ENCODE measurements around the gene TRAF3IP1. TPM values are rescaled to one million over a fixed set of nuclear protein-coding genes. Genes with fewer than 3 reads are reported as not detected.

TRAF3IP1 gene
- total and polyA plus RNA-seq, 2 of the 13 experiments (the other 11 are each of a cell fraction or from before 2014, with no cell fraction given): 4.1 to 12.9 TPM

- Histone ChIP-seq H3K4me1 (ENCODE audit: insufficient read depth, low read length) (peaks cover 51% of the 10 kb centered on the region), H3K79me2 (ENCODE audit: insufficient read depth, low read length) (peaks cover 86% of the 10 kb centered on the region)
Measured at GRCh38 chr2:238439917-238440316, 119.6 kb downstream of the TRAF3IP1 start.

GRCh38 chr2:238440331-238440730, 120.0 kb downstream of the TRAF3IP1 start:
- Histone ChIP-seq H3K4me2 (ENCODE audit: low read depth, low read length) (peak overlapping the region; percentile 15), H3K4me1 (ENCODE audit: insufficient read depth, low read length) (peaks cover 47% of the 10 kb centered on the region), H3K9me3 (ENCODE audit: low read length) (no peaks in the 10 kb centered on the region), H3K4me3 (replicated peaks in 1 of 3; ENCODE audit: insufficient read depth in 1 of 3, low read depth in 2 of 3, low read length in 3 of 3) (no peak overlapping the region), H3K9ac (ENCODE audit: insufficient read depth, low read depth, low read length) (peak overlapping the region; percentile 24; the same call in 1 of the 2 replicates), H4K20me1 (ENCODE audit: insufficient read depth, low read length) (peaks cover under 1% of the 10 kb centered on the region; the same call in 1 of the 2 replicates), H3K36me3 (replicated peaks in 1 of 2; ENCODE audit: control insufficient read depth in 1 of 2, insufficient read depth in 2 of 2, low read length in 2 of 2) (peaks cover 26 to 70% of the 10 kb centered on the region in 2 experiments), H3K27me3 (ENCODE audit: control insufficient read depth in 1 of 2, insufficient read depth in 2 of 2, low read length in 2 of 2) (no peaks in the 10 kb centered on the region), H3K79me2 (ENCODE audit: insufficient read depth, low read length) (peaks cover 82% of the 10 kb centered on the region), H3K27ac (ENCODE audit: extremely low read length, insufficient read depth, low read length) (peak overlapping the region; percentile 65), H2AFZ (ENCODE audit: low read length) (no peak overlapping the region)
- no peak for ATAC-seq
- intact Hi-C loops (cut with micrococcal nuclease; ENCODE audit: unreplicated experiment): loop anchor here (10.0 kb wide), 1 partner anchor 376 kb away; the partner anchor contains the start of gene SCLY
- in situ Hi-C loops (cut with HindIII; ENCODE audit: extremely low pct_ligation_motif_present, low pct_unique_long_range_greater_than_20kb): no loop called here
- peak; percentile 8; the same call in 1 of the 2 replicates for TF ChIP-seq ZNF280B (CRISPR knock-in tag; IDR thresholded peaks at IDR 0.05; ENCODE audit: borderline replicate concordance)
- TF ChIP-seq ZNF740 (CRISPR knock-in tag; IDR thresholded peaks at IDR 0.05): no peak
- 0 out of 2 replicates have a peak, but pooled peaks have one; percentile 9 for TF ChIP-seq SP4 (CRISPR knock-in tag; IDR thresholded peaks at IDR 0.05)
- TF ChIP-seq ZNF883 (CRISPR knock-in tag; IDR thresholded peaks at IDR 0.05; ENCODE audit: not compliant biosample characterization): peak; percentile 7
- ChIA-PET POLR2A (interaction anchor here (1.3 kb wide), 1 partner anchor 13 kb away, joined by 3 read pairs; no protein-coding TSS in a partner anchor), CTCF (ENCODE audit: low intra/inter-chr PET ratio, low total read pairs) (no interaction called here)
- BruUV-seq (replicated peaks): no TSS peak
- 75% methylated on average over 4 of the region's 4 CpGs for WGBS (ENCODE audit: low lambda C conversion rate)
- no peak for DNase-seq (ENCODE audit: low spot score)
- no peak for FAIRE-seq

More at GRCh38 chr2:238439917-238440316, 119.6 kb downstream of the TRAF3IP1 start:
- Histone ChIP-seq H3K9ac (ENCODE audit: insufficient read depth, low read depth, low read length) (no peak overlapping the region), H3K9me3 (ENCODE audit: low read length) (no peaks in the 10 kb centered on the region), H2AFZ (ENCODE audit: low read length) (no peak overlapping the region), H3K27ac (ENCODE audit: extremely low read length, insufficient read depth, low read length) (peak overlapping the region; percentile 65), H3K27me3 (ENCODE audit: control insufficient read depth in 1 of 2, insufficient read depth in 2 of 2, low read length in 2 of 2) (no peaks in the 10 kb centered on the region), H3K4me2 (ENCODE audit: low read depth, low read length) (no peak overlapping the region), H3K4me3 (replicated peaks in 1 of 3; ENCODE audit: insufficient read depth in 1 of 3, low read depth in 2 of 3, low read length in 3 of 3) (no peak overlapping the region), H3K36me3 (replicated peaks in 1 of 2; ENCODE audit: control insufficient read depth in 1 of 2, insufficient read depth in 2 of 2, low read length in 2 of 2) (peaks cover 28 to 70% of the 10 kb centered on the region in 2 experiments), H4K20me1 (ENCODE audit: insufficient read depth, low read length) (peaks cover 4% of the 10 kb centered on the region; the same call in 1 of the 2 replicates)
- FAIRE-seq (no peak), DNase-seq (ENCODE audit: low spot score) (no peak), ATAC-seq (no peak)
- CTCF ChIA-PET (ENCODE audit: low intra/inter-chr PET ratio, low total read pairs): no interaction called here
- in situ Hi-C loops (cut with HindIII; ENCODE audit: extremely low pct_ligation_motif_present, low pct_unique_long_range_greater_than_20kb): no loop called here
- TF ChIP-seq SUZ12 (IDR thresholded peaks at IDR 0.05; ENCODE audit: low read depth, low read length) (no peak), KDM3A (CRISPR knock-in tag; IDR thresholded peaks at IDR 0.05; ENCODE audit: low read depth) (no peak), PHF8 (CRISPR knock-in tag; IDR thresholded peaks at IDR 0.05) (no peak), BRF2 (CRISPR knock-in tag; IDR thresholded peaks at IDR 0.05) (0 out of 2 replicates have a peak, but pooled peaks have one; percentile 41), FOSL1 (CRISPR knock-in tag; IDR thresholded peaks at IDR 0.05; ENCODE audit: borderline replicate concordance) (no peak), ZNF652 (CRISPR knock-in tag; IDR thresholded peaks at IDR 0.05; ENCODE audit: borderline replicate concordance, low read depth) (no peak)
- 93% methylated on average over 2 of the region's 2 CpGs for WGBS (ENCODE audit: low lambda C conversion rate)
- POLR2A ChIA-PET: interaction anchor here (1.1 to 1.3 kb wide), 2 partner anchors 9 to 12 kb away, joined by 3 read pairs; no protein-coding TSS in a partner anchor
- BruUV-seq (replicated peaks): no TSS peak
- intact Hi-C loops (cut with micrococcal nuclease; ENCODE audit: unreplicated experiment): loop anchor here (10.0 kb wide), 1 partner anchor 375 kb away; the partner anchor contains the start of gene SCLY
